ENCODE results near the gene ADAMTSL2.

The ADAMTSL2 gene

DNA sequence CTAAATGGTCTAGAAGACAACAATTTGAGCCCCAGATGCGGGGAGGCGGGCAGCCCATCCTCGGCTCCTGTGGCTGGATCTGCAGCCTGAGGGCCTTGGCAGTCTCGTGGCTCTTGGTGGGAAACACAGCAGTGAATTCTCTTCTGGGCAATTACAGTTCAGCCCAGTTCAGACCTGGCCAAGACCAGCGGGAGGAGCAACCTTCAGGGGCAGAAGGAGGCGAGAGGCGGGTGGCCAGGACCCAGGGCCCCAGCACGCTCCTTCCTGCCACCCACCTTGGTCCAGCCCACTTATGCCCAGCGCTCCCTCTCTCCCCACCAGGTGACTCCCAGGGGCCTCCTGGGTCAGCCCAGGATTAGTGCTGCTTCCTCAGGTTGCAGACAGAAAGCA lies 17.5 kb upstream of the ADAMTSL2 start:
- TF ChIP-seq, protein P1, sequence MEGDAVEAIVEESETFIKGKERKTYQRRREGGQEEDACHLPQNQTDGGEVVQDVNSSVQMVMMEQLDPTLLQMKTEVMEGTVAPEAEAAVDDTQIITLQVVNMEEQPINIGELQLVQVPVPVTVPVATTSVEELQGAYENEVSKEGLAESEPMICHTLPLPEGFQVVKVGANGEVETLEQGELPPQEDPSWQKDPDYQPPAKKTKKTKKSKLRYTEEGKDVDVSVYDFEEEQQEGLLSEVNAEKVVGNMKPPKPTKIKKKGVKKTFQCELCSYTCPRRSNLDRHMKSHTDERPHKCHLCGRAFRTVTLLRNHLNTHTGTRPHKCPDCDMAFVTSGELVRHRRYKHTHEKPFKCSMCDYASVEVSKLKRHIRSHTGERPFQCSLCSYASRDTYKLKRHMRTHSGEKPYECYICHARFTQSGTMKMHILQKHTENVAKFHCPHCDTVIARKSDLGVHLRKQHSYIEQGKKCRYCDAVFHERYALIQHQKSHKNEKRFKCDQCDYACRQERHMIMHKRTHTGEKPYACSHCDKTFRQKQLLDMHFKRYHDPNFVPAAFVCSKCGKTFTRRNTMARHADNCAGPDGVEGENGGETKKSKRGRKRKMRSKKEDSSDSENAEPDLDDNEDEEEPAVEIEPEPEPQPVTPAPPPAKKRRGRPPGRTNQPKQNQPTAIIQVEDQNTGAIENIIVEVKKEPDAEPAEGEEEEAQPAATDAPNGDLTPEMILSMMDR (conservative IDR thresholded peaks at IDR 0.05) = no peak
- no peak for TF ChIP-seq ZFX (IDR thresholded peaks at IDR 0.05)
- H3K27ac ChIP-seq = no peak overlapping the region

DNA sequence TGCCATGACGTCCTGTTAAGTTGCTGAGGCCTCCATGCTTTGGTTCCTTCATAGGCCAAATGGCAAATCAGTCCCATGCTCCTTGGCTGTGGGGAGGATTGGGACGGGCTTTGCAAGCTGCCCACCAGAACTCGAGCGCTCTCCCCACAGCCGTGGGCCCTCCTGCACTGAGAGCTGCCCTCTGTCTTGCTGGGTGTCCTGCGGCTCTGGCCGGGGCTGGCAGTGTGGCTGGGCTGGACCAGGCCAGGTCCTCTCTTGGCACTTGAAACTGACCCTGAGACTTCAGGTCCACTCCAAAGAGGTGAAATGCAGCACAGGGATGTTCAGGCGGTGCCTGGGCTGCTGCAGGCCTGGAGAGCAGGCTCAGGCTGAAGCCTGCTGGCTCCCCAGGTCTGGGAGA lies 16.8 kb upstream of the ADAMTSL2 start:
- TF ChIP-seq, protein P1 (conservative IDR thresholded peaks at IDR 0.05) = no peak
- TF ChIP-seq ZFX (IDR thresholded peaks at IDR 0.05) = no peak
- no peak overlapping the region for H3K27ac ChIP-seq

DNA sequence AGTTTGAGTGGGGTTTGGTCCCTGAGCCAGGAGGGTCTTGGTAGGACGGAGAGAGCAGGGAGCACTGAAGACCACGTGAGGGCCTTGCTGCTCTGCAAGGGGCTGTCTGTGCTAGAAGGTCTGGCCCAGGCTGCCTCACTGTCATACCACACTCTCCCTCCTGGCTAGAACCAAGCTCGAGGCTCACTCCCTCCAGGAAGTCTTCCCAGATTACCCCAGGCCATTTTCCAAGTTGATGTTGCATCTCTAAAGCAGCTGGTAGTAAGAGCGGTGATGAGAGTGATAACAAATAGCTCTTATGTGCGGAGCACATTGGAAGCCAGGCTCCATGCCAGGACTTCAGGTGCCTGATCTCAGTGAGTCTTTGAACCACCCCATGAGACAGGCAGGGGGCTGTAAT lies 16.3 kb upstream of the ADAMTSL2 start:
- no peak overlapping the region for H3K27ac ChIP-seq
- TF ChIP-seq, protein P1 (conservative IDR thresholded peaks at IDR 0.05) = no peak
- no peak for TF ChIP-seq ZFX (IDR thresholded peaks at IDR 0.05)

DNA sequence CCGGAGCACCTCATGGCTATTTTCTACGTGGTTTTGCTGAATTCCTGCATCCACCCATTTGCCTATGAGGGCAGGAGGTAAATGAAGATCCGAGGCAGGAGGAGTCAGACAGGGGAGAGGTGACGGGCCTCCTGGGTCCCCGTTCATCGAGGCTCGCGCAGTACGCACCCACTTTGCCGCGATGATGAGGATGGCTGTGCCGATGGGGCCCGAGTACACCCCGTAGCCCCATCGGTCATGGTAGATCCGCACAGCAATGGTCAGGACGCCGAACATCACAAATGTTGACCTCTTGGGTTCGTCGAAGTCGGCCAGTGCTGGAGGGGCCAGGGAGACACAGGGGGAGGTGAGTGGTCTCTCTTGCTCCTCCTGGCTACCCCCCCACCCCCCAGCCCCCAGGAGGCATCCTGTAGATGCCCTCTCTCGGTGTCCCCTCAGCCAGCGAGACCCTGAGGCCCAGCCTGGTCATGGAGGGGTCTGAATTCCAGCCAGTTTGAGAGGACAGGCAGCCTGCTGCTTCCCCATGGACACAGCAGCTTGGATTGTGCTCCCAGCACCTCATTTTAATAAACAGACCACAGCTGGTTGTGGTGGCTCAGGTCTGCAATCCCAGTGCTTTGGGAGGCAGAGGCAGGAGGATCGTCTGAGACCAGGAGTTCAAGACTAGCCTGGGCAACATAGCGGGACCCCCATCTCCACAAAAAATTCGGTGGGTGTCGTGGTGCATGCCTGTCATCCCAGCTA lies 15.6 kb upstream of the ADAMTSL2 start:
- H3K27ac ChIP-seq = no peak overlapping the region
- TF ChIP-seq ZFX (IDR thresholded peaks at IDR 0.05) = no peak
- TF ChIP-seq, protein P1 (conservative IDR thresholded peaks at IDR 0.05) = no peak

DNA sequence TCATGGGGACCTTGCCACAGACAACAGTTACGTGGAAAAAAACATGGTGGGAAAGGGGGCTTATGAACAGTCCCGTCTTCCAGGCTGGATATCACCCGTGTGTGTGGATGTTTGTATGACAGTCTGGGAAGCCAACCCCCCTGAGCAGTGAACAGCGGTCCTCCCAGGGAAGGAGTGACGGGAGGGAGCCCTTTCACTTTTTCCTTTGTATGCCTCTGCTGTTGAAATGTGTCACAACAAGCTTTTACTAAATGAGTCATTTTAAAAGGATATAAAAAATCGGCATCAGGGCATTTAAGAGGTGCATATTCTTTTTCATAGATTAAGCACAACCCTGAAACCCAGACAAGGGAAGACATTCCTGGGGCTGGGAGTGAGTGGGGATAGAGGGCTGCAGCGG lies 14.8 kb upstream of the ADAMTSL2 start:
- TF ChIP-seq, protein P1 (conservative IDR thresholded peaks at IDR 0.05) = no peak
- TF ChIP-seq ZFX (IDR thresholded peaks at IDR 0.05) = no peak
- no peak overlapping the region for H3K27ac ChIP-seq

DNA sequence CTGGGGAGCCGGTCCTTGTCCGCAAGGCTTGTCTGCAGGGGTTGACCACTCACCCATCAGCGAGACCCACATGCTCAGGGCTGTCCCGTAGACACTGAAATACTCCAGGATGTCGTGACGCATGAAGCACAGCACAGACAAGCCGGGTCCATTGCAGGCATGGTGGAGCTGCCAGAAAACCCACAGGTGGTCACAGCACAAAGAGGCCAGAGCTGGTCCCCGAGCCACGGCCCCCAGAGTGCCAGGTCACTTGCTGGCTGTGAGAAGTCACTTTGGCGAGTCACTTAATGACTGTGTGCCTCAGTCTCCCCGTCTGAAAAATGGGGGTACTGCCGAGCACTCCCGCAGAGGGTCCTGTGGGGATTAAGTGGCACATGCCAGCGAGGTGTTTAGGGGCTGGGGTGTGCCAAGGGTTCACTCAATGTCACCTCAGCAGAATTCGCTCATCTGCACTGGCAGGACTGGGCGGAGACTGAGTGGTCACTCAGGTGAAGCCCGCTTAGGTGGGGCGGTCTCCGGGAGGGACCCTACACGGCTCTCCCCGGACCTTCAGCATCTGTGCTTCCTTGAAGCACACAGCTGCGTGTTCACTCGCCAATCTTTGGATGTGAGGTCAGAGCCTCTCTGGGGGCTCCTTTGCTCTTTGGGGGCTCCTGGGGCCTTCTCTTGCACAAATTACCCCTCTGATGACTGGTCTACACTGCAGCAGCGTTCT lies 14.2 kb upstream of the ADAMTSL2 start:
- H3K27ac ChIP-seq = no peak overlapping the region
- TF ChIP-seq, protein P1 (conservative IDR thresholded peaks at IDR 0.05) = no peak
- no peak for TF ChIP-seq ZFX (IDR thresholded peaks at IDR 0.05)
